MM.1S (cell line): ENCODE data around the gene KCNJ1.

ENCODE experiments used
- DNase-seq: peaks from one replicate; pipeline ENCODE4 v3.0.0-alpha.2; 2015
- H2AFZ ChIP-seq: fragments of 300-600 bp; sonication (generic); 2 replicates; pipeline ENCODE4 v1.6.0; 2016; ENCODE audit warnings: antibody characterized with exemption, low read length
- H3F3A ChIP-seq: fragments of 300-600 bp; sonication (generic); 2 replicates; pipeline ENCODE4 v1.6.1; 2016; ENCODE audit warnings: mild to moderate bottlenecking, antibody characterized with exemption, low read length, moderate library complexity, mixed read lengths; ENCODE audit not compliant: insufficient read depth
- H3K27ac ChIP-seq: fragments of 300-600 bp; sonication (generic); 2 replicates; pipeline ENCODE4 v1.5.1; 2016; ENCODE audit warnings: mild to moderate bottlenecking, low read length
- H3K27me3 ChIP-seq: fragments of 300-600 bp; sonication (generic); replicated peaks from 2 replicates; pipeline ENCODE4 v1.6.0; 2016; ENCODE audit warnings: low read length; ENCODE audit not compliant: insufficient read depth
- H3K36me3 ChIP-seq: fragments of 300-600 bp; sonication (generic); replicated peaks from 2 replicates; pipeline ENCODE4 v1.6.1; 2016; ENCODE audit warnings: mild to moderate bottlenecking, low read length, mixed read lengths; ENCODE audit not compliant: insufficient read depth
- H3K4me1 ChIP-seq: fragments of 300-600 bp; sonication (generic); 2 replicates; pipeline ENCODE4 v1.6.1; 2016; ENCODE audit warnings: low read length, mixed read lengths
- H3K4me2 ChIP-seq: fragments of 300-600 bp; sonication (generic); 2 replicates; pipeline ENCODE4 v1.6.0; 2016; ENCODE audit warnings: low read depth, low read length
- H3K4me3 ChIP-seq: fragments of 300-600 bp; sonication (generic); 2 replicates; pipeline ENCODE4 v1.5.1; 2016; ENCODE audit warnings: low read length, mixed read lengths
- H3K79me2 ChIP-seq: fragments of 300-600 bp; sonication (generic); 2 replicates; pipeline ENCODE4 v1.6.1; 2016; ENCODE audit warnings: mixed run types, low read length, mixed read lengths
- H3K9ac ChIP-seq: fragments of 300-600 bp; sonication (generic); 2 replicates; pipeline ENCODE4 v1.6.1; 2016; ENCODE audit warnings: low read length, mixed read lengths
- H3K9me2 ChIP-seq: fragments of 300-600 bp; sonication (generic); replicated peaks from 2 replicates; pipeline ENCODE4 v1.6.1; 2016; ENCODE audit warnings: mild to moderate bottlenecking, low read length, mixed read lengths; ENCODE audit not compliant: insufficient read depth
- H3K9me3 ChIP-seq: fragments of 300-600 bp; sonication (generic); replicated peaks from 2 replicates; pipeline ENCODE4 v1.6.1; 2016; ENCODE audit warnings: mild to moderate bottlenecking, low read length, mixed read lengths; ENCODE audit not compliant: insufficient read depth
- H4K20me1 ChIP-seq: fragments of 300-600 bp; sonication (generic); 2 replicates; pipeline ENCODE4 v1.6.1; 2016; ENCODE audit warnings: mild to moderate bottlenecking, low read length, moderate library complexity, mixed read lengths; ENCODE audit not compliant: insufficient read depth
- EZH2 ChIP-seq: fragments of 300-600 bp; sonication (generic); optimal IDR thresholded peaks from 2 replicates; pipeline ENCODE3; 2017; ENCODE audit warnings: low read depth, mild to moderate bottlenecking, antibody characterized with exemption, low read length, mixed read lengths
- EZH2phosphoT487 ChIP-seq: fragments of 300-600 bp; sonication (generic); IDR thresholded peaks from 2 replicates; pipeline ENCODE4 v1.6.1; 2018; ENCODE audit warnings: antibody characterized with exemption, low read length
- TF ChIP-seq, protein P1 (sequence below): fragments of 300-600 bp; sonication (generic); IDR thresholded peaks from 2 replicates; pipeline ENCODE4 v1.5.1; 2016; ENCODE audit warnings: antibody characterized with exemption, low read length, mixed read lengths

The KCNJ1 gene

GRCh38 chr11:128862908-128863660 is 4.0 kb downstream of the KCNJ1 start:
- no peaks in the 10 kb centered on the region for H3K9me3 ChIP-seq
- H3K4me3 ChIP-seq, result no peak overlapping the region
- no peak overlapping the region for H2AFZ ChIP-seq
- peaks cover 16% of the 10 kb centered on the region for H3K4me1 ChIP-seq
- DNase-seq, result no peak
- TF ChIP-seq, protein P1, sequence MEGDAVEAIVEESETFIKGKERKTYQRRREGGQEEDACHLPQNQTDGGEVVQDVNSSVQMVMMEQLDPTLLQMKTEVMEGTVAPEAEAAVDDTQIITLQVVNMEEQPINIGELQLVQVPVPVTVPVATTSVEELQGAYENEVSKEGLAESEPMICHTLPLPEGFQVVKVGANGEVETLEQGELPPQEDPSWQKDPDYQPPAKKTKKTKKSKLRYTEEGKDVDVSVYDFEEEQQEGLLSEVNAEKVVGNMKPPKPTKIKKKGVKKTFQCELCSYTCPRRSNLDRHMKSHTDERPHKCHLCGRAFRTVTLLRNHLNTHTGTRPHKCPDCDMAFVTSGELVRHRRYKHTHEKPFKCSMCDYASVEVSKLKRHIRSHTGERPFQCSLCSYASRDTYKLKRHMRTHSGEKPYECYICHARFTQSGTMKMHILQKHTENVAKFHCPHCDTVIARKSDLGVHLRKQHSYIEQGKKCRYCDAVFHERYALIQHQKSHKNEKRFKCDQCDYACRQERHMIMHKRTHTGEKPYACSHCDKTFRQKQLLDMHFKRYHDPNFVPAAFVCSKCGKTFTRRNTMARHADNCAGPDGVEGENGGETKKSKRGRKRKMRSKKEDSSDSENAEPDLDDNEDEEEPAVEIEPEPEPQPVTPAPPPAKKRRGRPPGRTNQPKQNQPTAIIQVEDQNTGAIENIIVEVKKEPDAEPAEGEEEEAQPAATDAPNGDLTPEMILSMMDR, result no peak
- TF ChIP-seq EZH2phosphoT487 (no peak), EZH2 (no peak)
- no peaks in the 10 kb centered on the region for H3K36me3 ChIP-seq
- no peaks in the 10 kb centered on the region for H3K27me3 ChIP-seq
- H3K9me2 ChIP-seq, result no peaks in the 10 kb centered on the region
- no peaks in the 10 kb centered on the region for H4K20me1 ChIP-seq
- no peaks in the 10 kb centered on the region for H3K79me2 ChIP-seq
- no peak overlapping the region for H3K9ac ChIP-seq
- no peak overlapping the region for H3K27ac ChIP-seq
- H3F3A ChIP-seq, result no peaks in the 10 kb centered on the region; the same call in 1 of the 2 replicates
- no peak overlapping the region for H3K4me2 ChIP-seq

DNA sequence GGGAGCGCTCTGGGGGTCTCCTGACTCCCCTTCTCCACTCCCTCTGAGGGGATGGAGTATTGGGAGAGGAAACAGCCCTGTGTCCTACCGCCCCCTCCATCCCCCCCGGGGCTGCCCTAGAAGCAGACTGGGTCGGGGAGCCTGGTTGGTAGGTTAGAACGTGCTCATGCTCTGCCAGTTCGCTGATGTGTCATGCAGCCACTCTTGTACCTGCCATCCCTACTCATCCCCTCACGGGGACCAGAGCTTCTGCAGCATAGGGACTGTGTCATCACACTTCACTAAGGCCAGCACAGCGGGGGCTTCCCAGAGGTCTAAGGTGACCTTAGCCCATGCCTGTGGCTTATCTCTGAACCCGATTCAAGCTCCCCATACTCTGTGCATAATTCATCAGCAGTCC is 4.7 kb downstream of the KCNJ1 start:
- no peaks in the 10 kb centered on the region for H4K20me1 ChIP-seq
- no peak overlapping the region for H3K9ac ChIP-seq
- no peak for DNase-seq
- H3K9me3 ChIP-seq, result no peaks in the 10 kb centered on the region
- H3K4me1 ChIP-seq, result peaks cover 16% of the 10 kb centered on the region
- H2AFZ ChIP-seq, result no peak overlapping the region
- no peak overlapping the region for H3K4me3 ChIP-seq
- no peaks in the 10 kb centered on the region for H3K9me2 ChIP-seq
- no peak overlapping the region for H3K4me2 ChIP-seq
- no peaks in the 10 kb centered on the region for H3K79me2 ChIP-seq
- no peak for TF ChIP-seq EZH2
- TF ChIP-seq EZH2phosphoT487, result no peak
- TF ChIP-seq, protein P1, result no peak
- no peaks in the 10 kb centered on the region for H3K27me3 ChIP-seq
- no peaks in the 10 kb centered on the region; the same call in 1 of the 2 replicates for H3F3A ChIP-seq
- H3K36me3 ChIP-seq, result no peaks in the 10 kb centered on the region
- H3K27ac ChIP-seq, result no peak overlapping the region

DNA sequence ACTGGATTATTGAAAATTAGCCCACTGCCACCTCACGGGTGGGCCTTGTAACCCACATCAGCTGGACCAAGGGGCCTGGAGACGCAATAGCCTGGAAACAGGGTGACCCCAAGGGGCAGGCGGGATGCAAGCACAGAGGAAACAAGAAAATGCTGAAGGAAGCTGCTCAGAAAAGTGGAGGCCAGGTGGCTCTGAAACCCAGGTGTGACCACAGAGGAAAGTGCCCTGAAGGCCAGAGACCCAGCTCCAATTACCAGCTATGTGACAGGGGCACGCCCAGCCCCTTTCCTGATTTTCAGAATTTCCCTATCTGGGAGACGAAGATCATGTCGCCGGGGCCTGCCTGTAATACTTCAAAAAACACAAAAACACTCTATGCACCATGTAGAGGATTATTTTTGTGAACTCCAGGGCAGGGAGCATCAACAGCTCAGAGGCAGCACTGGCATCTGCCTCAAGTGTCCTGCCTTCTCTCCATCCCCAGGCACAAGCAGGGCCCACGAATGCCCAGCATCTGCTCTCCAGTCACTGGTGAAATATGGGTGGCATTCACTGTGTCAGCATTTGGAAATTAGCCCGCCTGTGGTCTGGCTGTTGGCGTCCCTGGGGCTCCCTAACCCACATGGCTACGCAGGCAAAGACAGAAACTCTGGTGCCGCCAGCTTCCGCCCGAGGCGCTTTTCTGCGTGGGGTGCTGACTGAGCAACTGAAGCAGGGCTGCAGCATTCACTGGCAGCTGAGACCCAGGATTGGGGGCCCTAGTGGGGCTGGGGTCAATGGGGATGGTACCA is 6.3 kb downstream of the KCNJ1 start:
- Histone ChIP-seq H3K9ac (no peak overlapping the region), H3K9me2 (no peaks in the 10 kb centered on the region), H3K27me3 (no peaks in the 10 kb centered on the region), H4K20me1 (no peaks in the 10 kb centered on the region), H3F3A (no peaks in the 10 kb centered on the region; the same call in 1 of the 2 replicates), H3K27ac (no peak overlapping the region), H3K4me1 (peaks cover 16% of the 10 kb centered on the region), H3K36me3 (no peaks in the 10 kb centered on the region), H3K4me3 (no peak overlapping the region), H3K9me3 (no peaks in the 10 kb centered on the region), H2AFZ (no peak overlapping the region), H3K4me2 (peak overlapping the region; percentile 7; the same call in 1 of the 2 replicates), H3K79me2 (no peaks in the 10 kb centered on the region)
- peak; percentile 52 for DNase-seq
- TF ChIP-seq EZH2 (no peak), EZH2phosphoT487 (no peak)
- TF ChIP-seq, protein P1, result no peak
